HG03558 (cell line): ENCODE results near the gene NPAP1.
"Not testable (repeated sequence)": the region's sequence is repeated elsewhere in the genome, so short reads cannot be mapped to it uniquely, and the experiment has no call there.

ENCODE experiments used
- ATAC-seq: cut with Tn5 transposase; IDR thresholded peaks from one replicate; pipeline ENCODE4 v1.9.1; 2021; ENCODE audit warnings: moderate number of reproducible peaks; ENCODE audit not compliant: unreplicated experiment; ENCODE audit errors: extremely low read depth

The NPAP1 gene

DNA sequence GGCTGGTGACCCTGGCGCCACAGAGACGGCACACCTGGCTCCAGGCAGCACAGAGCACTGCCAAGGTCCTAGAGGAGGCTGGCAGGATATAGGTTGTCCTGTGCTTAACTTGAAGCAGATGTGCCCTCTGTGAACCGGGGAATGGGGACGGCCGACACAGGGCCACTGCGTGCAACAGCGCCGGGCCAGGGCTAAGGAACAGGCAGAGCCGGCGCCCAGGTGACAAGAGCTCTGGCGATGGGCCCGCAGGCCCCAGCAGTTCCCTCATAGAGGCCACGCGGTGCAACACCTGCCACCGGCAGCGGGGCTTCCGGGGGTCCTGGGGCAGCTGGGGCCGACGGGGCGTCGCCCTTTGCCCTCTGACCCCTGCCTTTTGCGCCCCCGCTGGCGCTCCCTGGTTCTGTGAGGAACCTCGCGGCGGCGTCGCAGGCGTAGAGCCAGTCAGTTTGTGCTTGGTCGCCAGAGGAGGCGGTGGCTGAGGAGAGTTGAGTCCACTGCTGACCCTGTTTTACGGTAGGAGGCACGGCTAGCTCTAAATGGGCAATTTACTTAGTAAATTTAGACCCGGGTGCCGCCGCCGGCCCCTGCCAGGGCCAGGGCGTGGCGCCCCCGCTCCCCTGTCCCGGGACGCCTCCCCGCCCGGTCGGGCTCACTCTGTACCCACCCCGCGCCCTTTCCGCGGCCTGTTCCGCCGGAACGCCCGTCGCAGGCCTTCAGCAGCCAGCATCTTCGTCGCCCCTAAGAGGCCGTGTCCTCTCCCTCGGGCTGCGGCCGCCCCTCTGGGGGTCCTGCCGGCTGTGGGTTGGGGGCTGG lies at the start of gene NPAP1:
Gene NPAP1, plus strand, starts transcription at position 444 of the 813 bp plus-strand sequence. Its CDS starts 93 bp downstream, at position 537.
- ATAC-seq, result no peak

- ATAC-seq, result no peak
These were observed 48.1 kb upstream of the NPAP1 start for GRCh38 chr15:24627443-24627842.

GRCh38 chr15:24633082-24633481 lies 42.5 kb upstream of the NPAP1 start:
- no peak for ATAC-seq

GRCh38 chr15:24639412-24639811 lies 36.2 kb upstream of the NPAP1 start:
- not testable (repeated sequence) for ATAC-seq

DNA sequence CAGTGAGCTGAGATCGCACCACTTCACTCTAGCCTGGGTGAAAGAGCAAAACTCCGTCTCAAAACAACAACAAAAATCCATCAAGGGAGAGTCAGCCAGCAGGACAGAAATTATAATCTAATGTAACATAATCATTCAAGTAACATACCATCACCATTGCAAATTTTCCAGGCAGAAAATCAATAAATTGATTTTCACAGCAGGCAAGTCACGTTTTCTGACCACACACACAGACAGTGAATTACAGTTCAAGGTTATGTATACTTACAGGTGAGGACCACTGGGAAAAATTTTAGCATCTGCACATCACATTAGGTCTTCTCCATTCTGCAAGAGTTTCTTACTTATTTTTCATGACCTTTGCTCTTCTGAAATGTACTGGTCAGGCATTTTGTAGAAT lies 29.9 kb upstream of the NPAP1 start:
- ATAC-seq, result no peak

DNA sequence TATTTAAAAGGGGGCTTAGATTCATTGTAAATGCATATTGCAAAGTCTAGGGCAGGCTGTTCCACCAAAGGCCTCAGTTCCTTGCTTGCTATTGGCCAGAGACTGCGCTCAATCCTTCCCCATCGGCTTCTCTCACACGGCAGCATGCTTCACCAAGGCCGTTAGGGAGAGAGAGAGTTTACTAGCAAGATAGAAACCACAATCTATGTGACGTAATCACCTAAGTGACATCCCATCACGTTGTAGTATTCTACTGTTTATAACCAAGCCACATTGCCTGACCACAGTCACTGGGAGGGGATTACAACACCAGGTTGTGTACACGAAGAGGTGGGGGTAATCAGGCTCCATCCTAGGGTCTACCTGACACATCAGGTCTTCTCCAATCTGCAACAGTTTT lies 16.0 kb upstream of the NPAP1 start:
- ATAC-seq, result no peak

- no peak for ATAC-seq
These were observed 12.6 kb upstream of the NPAP1 start for GRCh38 chr15:24662991-24663390.

- no peak for ATAC-seq
These were observed 856 bp downstream of the NPAP1 start for GRCh38 chr15:24676431-24676830.

DNA sequence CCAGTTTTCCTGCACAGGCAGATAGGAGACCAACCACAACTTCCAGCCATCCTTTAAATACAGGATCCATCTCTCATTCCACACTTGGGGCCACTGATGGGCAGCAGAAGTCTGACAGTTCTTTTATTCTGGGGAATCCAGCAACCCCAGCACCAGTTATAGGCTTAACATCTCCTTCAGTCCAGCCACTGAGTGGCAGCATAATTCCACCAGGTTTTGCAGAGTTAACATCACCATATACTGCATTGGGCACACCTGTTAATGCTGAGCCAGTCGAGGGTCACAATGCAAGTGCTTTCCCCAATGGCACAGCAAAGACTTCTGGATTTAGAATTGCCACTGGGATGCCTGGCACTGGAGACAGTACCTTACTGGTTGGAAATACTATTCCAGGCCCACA lies 2.9 kb downstream of the NPAP1 start:
- ATAC-seq, result no peak

DNA sequence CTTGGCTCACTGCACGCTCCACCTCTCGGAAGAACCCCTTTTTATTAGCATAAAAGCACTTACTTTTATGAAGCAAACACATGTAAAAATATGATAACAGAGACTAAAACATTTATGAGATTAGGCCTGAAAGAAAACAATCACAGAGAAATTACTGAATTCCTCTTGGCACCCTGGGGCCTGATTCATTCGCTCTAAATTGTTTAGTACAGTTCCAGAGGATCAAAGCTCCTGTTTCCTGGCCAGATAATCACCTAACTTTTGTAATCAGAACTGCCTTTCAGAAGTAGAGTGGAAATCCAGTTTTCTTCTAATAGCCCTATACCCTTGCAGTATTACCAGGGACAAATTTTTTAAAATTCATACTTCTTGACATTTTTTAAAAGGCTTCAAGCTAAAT lies 6.4 kb downstream of the NPAP1 start:
- no peak for ATAC-seq

DNA sequence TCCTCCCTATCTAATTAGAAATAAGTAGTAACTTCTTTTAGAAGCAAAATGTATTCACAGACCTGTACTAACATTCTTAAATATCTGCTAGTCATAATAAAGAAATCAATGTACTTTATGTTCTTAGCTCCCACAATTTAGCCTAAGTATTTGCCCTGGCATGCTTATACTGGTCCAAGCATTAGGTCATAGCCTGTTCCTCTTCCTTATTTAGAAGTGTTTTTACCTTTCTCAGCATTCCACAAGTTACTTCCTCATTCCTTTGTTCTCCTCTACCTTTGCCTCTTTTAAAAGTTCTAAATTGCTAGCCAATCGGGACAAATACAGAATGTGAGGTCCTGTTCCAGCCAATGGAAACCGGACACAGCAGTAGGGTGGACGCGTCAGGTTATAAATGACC lies 7.3 kb downstream of the NPAP1 start:
- not testable (repeated sequence) for ATAC-seq

- no peak for ATAC-seq
These were observed 8.2 kb downstream of the NPAP1 start for GRCh38 chr15:24683736-24684135.

DNA sequence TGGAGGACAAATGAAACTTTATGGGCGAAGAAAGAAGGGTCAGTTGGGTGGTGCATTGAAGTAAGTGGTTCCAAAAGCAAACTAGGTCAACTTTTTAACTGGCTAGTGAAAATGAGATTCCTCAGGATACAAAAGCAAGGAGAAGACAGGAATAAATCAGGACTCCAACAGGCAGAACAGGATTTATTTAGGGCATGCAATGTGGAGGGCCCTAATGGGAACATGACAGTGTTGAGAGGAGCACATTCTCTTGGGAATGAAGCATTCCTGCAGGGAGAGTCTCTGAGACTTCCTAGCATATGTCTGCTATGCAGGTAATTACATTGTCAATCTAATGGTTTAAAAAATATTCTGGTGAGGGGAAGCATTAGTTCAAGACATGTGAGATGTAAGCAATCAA lies 8.7 kb downstream of the NPAP1 start:
- no peak for ATAC-seq

DNA sequence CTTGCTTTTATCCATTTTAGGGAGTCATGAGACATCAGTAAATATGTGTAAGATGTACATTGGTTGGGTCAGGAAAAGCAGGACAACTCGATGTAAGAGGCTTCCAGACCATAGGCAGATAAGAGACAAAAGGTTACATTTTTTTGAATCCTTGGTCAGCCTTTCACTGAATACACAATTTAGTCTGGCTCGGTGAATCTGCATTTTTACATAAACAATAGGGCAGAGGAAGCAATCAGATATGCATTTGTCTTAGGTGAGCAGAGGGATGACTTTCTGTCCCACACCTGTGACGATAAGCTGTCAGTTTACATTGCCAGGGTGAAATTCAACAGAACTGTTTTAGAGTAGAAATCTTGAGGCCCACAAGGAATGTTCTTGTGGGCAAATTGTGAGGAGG lies 20.6 kb downstream of the NPAP1 start:
- ATAC-seq, result no peak

- no peak for ATAC-seq
These were observed 21.3 kb downstream of the NPAP1 start for GRCh38 chr15:24696842-24697241.

DNA sequence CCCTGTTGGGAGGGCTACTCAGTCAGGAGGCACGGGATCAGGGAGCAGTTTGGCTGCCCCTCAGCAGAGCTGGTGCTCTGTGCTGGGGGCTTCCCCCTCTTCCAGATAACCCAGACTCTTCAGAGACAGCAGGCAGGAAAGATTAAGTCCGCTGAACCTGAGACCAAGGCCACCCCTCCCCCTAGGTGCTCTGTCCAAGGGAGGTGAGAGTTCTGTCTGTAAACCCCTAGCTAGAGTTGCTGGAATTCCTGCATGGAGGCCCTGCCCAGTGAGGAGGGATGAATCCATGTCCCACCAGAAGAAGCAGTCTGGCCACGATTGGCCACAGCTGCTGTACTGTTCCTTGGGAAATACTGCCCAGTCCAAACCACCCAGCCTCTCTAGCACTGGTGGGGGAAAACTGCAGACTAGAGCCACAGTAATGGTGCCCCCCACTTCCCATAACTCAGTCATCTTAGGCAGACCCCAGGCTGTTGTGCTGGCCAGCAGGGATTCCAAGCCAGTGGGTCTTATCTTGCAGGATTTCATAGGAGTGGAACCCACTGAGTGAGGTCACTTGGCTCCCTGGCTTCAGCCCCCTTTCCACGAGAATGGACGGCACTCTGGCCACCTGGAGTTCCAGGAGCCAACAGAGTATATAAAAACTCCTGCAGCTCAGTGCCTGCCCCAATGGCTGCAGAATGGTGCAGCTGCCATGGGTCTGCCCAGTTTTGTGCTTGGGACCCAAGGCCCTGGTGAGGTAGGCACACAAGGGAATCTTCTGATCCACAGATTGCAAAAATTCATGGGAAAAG lies 42.9 kb downstream of the NPAP1 start:
- no peak for ATAC-seq

DNA sequence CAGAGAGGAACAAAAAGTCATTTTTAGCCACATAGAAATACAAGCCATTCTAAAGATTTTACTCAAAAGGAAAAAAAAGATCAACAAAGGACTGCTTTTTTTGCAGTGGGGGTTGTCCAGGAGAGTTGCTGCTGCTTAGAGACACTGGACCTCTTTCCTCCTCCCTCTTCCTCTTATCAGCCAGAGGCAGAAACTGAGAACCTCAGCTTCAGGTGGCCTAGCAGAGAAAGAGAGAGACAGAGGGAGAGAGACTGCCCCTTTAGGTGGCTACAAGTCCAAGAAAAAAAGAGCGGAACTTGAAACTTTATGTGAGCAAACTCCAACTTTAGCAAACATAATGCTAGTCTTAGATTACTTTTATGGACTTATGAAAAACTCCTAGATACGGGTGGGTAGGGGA lies 54.2 kb downstream of the NPAP1 start:
- ATAC-seq, result no peak
